GM12878 (cell line): ENCODE data around the gene SORCS2. TPM values are rescaled to one million over a fixed set of nuclear protein-coding genes. Genes with fewer than 3 reads are reported as not detected.

Experiments used
- ATAC-seq: fragments of 200-7000 bp; cut with Tn5 transposase; 3 replicates; pipeline ENCODE4 v1.9.1; 2020; ENCODE audit warnings: mild to moderate bottlenecking, moderate library complexity
- BruUV-seq: library from RNA; stranded (reverse); fragments of 400-500 nt; replicated peaks from 2 replicates; lab custom pipeline; 2021; lab: Mats Ljungman, UMichigan
- CTCF ChIA-PET: fragments of 300-600 bp; sonication (Branson Sonifier 250); formaldehyde crosslinking; extraction: SDS; loops from one replicate; lab custom pipeline; 2021; ENCODE audit warnings: inconsistent platforms; lab: Yijun Ruan, JAX
- POLR2A ChIA-PET: fragments of 350-600 bp; formaldehyde crosslinking; extraction: SDS; loops from one replicate; lab custom pipeline; 2021; ENCODE audit warnings: inconsistent platforms; lab: Charles Lee
- RAD21 ChIA-PET: fragments of 300-600 bp; sonication (Branson Sonifier 250); formaldehyde crosslinking; loops from one replicate; lab custom pipeline; 2023; ENCODE audit warnings: antibody characterized with exemption; ENCODE audit not compliant: unreplicated experiment; lab: Charles Lee
- SMC1A ChIA-PET: fragments of 300-600 bp; sonication (Branson Sonifier 250); formaldehyde crosslinking; loops from one replicate; lab custom pipeline; 2023; ENCODE audit not compliant: unreplicated experiment, uncharacterized antibody; lab: Charles Lee
- DNase-seq: peaks from one replicate; pipeline ENCODE4 v3.0.0-alpha.2; 2011; ENCODE audit warnings: low read depth, low spot score
- FAIRE-seq: peaks from 3 replicates; lab custom pipeline; 2011; peaks lifted over from hg19 to GRCh38; lab: Jason Lieb, UNC
- H2AFZ ChIP-seq: 2 replicates; pipeline ENCODE4 v1.6.0; 2011; ENCODE audit warnings: low read depth, low read length, control low read depth; ENCODE audit not compliant: control insufficient read depth
- H3K27ac ChIP-seq: 2 replicates; pipeline ENCODE4 v1.5.1; 2011; ENCODE audit warnings: control low read depth; ENCODE audit not compliant: control insufficient read depth, insufficient read depth
- H3K27me3 ChIP-seq, 2 experiments: replicated peaks in 1 of 2; 2 replicates each; pipeline versions ENCODE4 v1.6.0 to v1.6.1; 2011; ENCODE audit warnings: low read length in 1 of 2; ENCODE audit not compliant: control insufficient read depth in 2 of 2, insufficient read depth in 2 of 2
- H3K36me3 ChIP-seq, 2 experiments: 2 replicates each; pipeline ENCODE4 v1.5.1; 2011; ENCODE audit warnings: low read length in 1 of 2; ENCODE audit not compliant: control insufficient read depth in 2 of 2, insufficient read depth in 2 of 2
- H3K4me1 ChIP-seq: 2 replicates; pipeline ENCODE4 v1.6.1; 2011; ENCODE audit warnings: mild to moderate bottlenecking, low read length, moderate library complexity, mixed read lengths; ENCODE audit not compliant: control insufficient read depth, insufficient read depth
- H3K4me2 ChIP-seq: 2 replicates; pipeline ENCODE4 v1.6.0; 2011; ENCODE audit warnings: control low read depth; ENCODE audit not compliant: control insufficient read depth, insufficient read depth
- H3K4me3 ChIP-seq: fragments of 200-600 bp; sonication (generic); 2 replicates; pipeline ENCODE4 v1.5.1; 2016
- H3K79me2 ChIP-seq: 2 replicates; pipeline ENCODE4 v1.6.0; 2011; ENCODE audit warnings: low read length; ENCODE audit not compliant: control insufficient read depth, insufficient read depth
- H3K9ac ChIP-seq: 2 replicates; pipeline ENCODE4 v1.8.0; 2011; ENCODE audit warnings: low read length, control low read depth, mixed read lengths; ENCODE audit not compliant: control insufficient read depth, insufficient read depth
- H3K9me3 ChIP-seq: replicated peaks from 3 replicates; pipeline ENCODE4 v1.5.1; 2011; ENCODE audit warnings: mild to moderate bottlenecking, low read length; ENCODE audit not compliant: control insufficient read depth, insufficient read depth
- H4K20me1 ChIP-seq: 2 replicates; pipeline ENCODE4 v1.6.0; 2011; ENCODE audit not compliant: control insufficient read depth, insufficient read depth
- CREM ChIP-seq: IDR thresholded peaks from 2 replicates; pipeline ENCODE4 v1.6.1; 2014; ENCODE audit warnings: antibody characterized with exemption, low read depth
- EGR1 ChIP-seq, 2 experiments: IDR thresholded peaks; 1 replicate in 1 of 2; 2 replicates in 1 of 2; pipeline ENCODE4 v1.6.1; 2011 to 2012; ENCODE audit warnings: low read depth in 2 of 2, low read length in 2 of 2, borderline replicate concordance in 1 of 2, mild to moderate bottlenecking in 1 of 2, moderate library complexity in 1 of 2
- GATAD2B ChIP-seq: fragments of 450-650 bp; conservative IDR thresholded peaks from 2 replicates; pipeline ENCODE4 v1.6.1; 2017; ENCODE audit warnings: low read depth, mild to moderate bottlenecking, moderate library complexity
- HCFC1 ChIP-seq: fragments of 150-350 bp; IDR thresholded peaks from 2 replicates; pipeline ENCODE4 v1.6.1; 2014; ENCODE audit warnings: low read length
- MTA3 ChIP-seq: IDR thresholded peaks from 2 replicates; pipeline ENCODE4 v1.6.1; 2012; ENCODE audit warnings: low read length, inconsistent platforms, borderline replicate concordance
- MYC ChIP-seq: IDR thresholded peaks from 2 replicates; pipeline ENCODE4 v1.6.1; 2011; ENCODE audit warnings: mild to moderate bottlenecking, low read length, moderate library complexity, inconsistent platforms; ENCODE audit not compliant: insufficient read depth, insufficient replicate concordance, insufficient read length, severe bottlenecking
- NFYB ChIP-seq: IDR thresholded peaks from 2 replicates; pipeline ENCODE4 v1.6.1; 2011; ENCODE audit warnings: low read depth, mild to moderate bottlenecking, low read length, improper control_type of control experiment, moderate library complexity; ENCODE audit not compliant: insufficient read depth
- NR2C1 ChIP-seq: fragments of 450-650 bp; IDR thresholded peaks from 2 replicates; pipeline ENCODE4 v1.6.1; 2017; ENCODE audit warnings: antibody characterized with exemption, mild to moderate bottlenecking, moderate library complexity
- PAX8 ChIP-seq: fragments of 450-650 bp; IDR thresholded peaks from 2 replicates; pipeline ENCODE4 v1.6.1; 2017; ENCODE audit warnings: mild to moderate bottlenecking, moderate library complexity
- PML ChIP-seq: IDR thresholded peaks from 2 replicates; pipeline ENCODE4 v1.6.1; 2012; ENCODE audit warnings: low read length, inconsistent platforms
- POLR2A ChIP-seq: IDR thresholded peaks from 2 replicates; pipeline ENCODE4 v1.6.1; 2011; ENCODE audit warnings: low read depth, mild to moderate bottlenecking, low read length
- RELA ChIP-seq: fragments of 450-650 bp; IDR thresholded peaks from 2 replicates; pipeline ENCODE4 v1.8.0; 2014; ENCODE audit warnings: borderline replicate concordance; ENCODE audit not compliant: partially characterized antibody
- SUZ12 ChIP-seq: fragments of 200-600 bp; sonication (generic); IDR thresholded peaks from one replicate; pipeline ENCODE4 v1.6.1; 2018; ENCODE audit warnings: antibody characterized with exemption, mild to moderate bottlenecking; ENCODE audit not compliant: unreplicated experiment
- WRNIP1 ChIP-seq: IDR thresholded peaks from 2 replicates; pipeline ENCODE4 v1.6.1; 2011; ENCODE audit warnings: low read depth, low read length, improper control_type of control experiment, borderline replicate concordance
- ZBED1 ChIP-seq: IDR thresholded peaks from 2 replicates; pipeline ENCODE4 v1.6.1; 2016; ENCODE audit warnings: borderline replicate concordance
- ZNF274 ChIP-seq: IDR thresholded peaks from one replicate; pipeline ENCODE4 v1.8.0; 2011; ENCODE audit not compliant: insufficient read length, insufficient read depth
- WGBS: methylation state at CpG from one replicate; pipeline ENCODE4 v1.1.6; 2016; ENCODE audit warnings: low lambda C conversion rate; ENCODE audit not compliant: insufficient replicate concordance, insufficient coverage; ENCODE audit errors: missing lambda C conversion rate; 5-methylcytosine and 5-hydroxymethylcytosine counted together
- in situ Hi-C: fragments of 300-500 bp; cut with MboI; formaldehyde crosslinking; loops from 9 replicates; pipeline ENCODE4 v1.14.3; 2018; ENCODE audit warnings: mixed read lengths
- intact Hi-C: fragments of 100-400 bp; cut with micrococcal nuclease; formaldehyde crosslinking; loops from one replicate; pipeline ENCODE4 v1.14.2; 2022; ENCODE audit not compliant: unreplicated experiment
- polyA plus RNA-seq, 11 experiments: library from polyadenylated mRNA; depleted of rRNA in 4 of 11; unstranded in 6 of 11; stranded (reverse) in 5 of 11; fragments of >200 nt; fragmentation: Nextera tagmentation in 4 of 11; fragmentation: Illumina TruSeq in 1 of 11; extraction: Ambion mirVana in 4 of 11; extraction: Trizol in 1 of 11; gene quantifications; 1 replicate in 1 of 11; 2 replicates in 10 of 11; pipeline versions ENCODE4 v1.2.1 to v1.2.3, GENCODE V29; 2011 to 2016; ENCODE audit warnings: inconsistent platforms in 2 of 11, missing spikeins in 2 of 11, low read depth in 1 of 11
- total RNA-seq, 4 experiments: library from RNA; depleted of rRNA in 3 of 4; stranded (reverse); fragments of >200 nt in 3 of 4; fragmentation: Illumina TruSeq in 1 of 4; extraction: Trizol in 1 of 4; gene quantifications; 2 replicates each; pipeline versions ENCODE4 v1.2.1 to v1.2.3, GENCODE V29; 2013 to 2021
- TF ChIP-seq, protein P1 (sequence below): fragments of 450-650 bp; IDR thresholded peaks from 2 replicates; pipeline ENCODE4 v1.6.1; 2017; ENCODE audit warnings: borderline replicate concordance
- TF ChIP-seq, protein P2 (sequence below): fragments of 450-650 bp; formaldehyde crosslinking; IDR thresholded peaks from 2 replicates; pipeline ENCODE4 v1.5.0; 2022; ENCODE audit warnings: mild to moderate bottlenecking, missing genetic modification characterization
- TF ChIP-seq, protein P3 (sequence below): fragments of 450-650 bp; IDR thresholded peaks from 2 replicates; pipeline ENCODE4 v1.6.1; 2016; ENCODE audit warnings: mild to moderate bottlenecking

SORCS2 gene
- total and polyA plus RNA-seq, 10 of the 15 experiments (the other 5 are each of a cell fraction or from before 2014, with no cell fraction given): 0.01 to 0.15 (median 0.05) TPM; not detected in 5

DNA sequence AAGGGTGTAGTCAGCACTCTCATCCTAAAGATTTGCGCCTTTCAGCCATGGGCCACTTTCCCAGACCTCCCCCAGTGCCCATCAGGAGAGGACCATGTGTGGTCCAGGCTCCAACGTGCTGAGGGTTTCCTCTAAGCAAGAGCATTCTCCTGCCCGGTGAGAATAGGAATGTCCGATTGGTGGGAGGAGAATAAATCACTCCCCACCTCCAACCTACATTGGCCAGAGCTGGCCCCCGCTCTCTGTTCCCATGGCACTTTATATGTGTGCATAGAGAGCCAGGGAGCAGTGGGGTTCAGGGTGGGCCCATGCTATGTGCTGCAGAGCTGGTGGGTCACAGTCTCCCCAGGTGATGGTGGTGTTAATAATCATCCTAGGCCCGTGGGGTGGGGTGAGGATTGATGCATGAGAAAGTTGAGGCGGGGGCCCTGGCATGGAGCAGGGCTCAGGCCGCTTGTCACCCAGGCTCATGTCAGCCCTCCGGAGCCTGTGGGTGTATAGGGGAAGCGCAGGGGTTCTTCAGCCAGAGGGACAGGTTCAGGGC lies 6.8 kb upstream of the SORCS2 start:
- no peak for FAIRE-seq
- ChIA-PET CTCF (no interaction called here), POLR2A (no interaction called here), RAD21 (no interaction called here), SMC1A (no interaction called here)
- no peak overlapping the region for H3K4me2 ChIP-seq
- no peak for TF ChIP-seq POLR2A
- TF ChIP-seq HCFC1: no peak
- no peak for TF ChIP-seq NFYB
- no peak for TF ChIP-seq MTA3
- TF ChIP-seq, protein P1, sequence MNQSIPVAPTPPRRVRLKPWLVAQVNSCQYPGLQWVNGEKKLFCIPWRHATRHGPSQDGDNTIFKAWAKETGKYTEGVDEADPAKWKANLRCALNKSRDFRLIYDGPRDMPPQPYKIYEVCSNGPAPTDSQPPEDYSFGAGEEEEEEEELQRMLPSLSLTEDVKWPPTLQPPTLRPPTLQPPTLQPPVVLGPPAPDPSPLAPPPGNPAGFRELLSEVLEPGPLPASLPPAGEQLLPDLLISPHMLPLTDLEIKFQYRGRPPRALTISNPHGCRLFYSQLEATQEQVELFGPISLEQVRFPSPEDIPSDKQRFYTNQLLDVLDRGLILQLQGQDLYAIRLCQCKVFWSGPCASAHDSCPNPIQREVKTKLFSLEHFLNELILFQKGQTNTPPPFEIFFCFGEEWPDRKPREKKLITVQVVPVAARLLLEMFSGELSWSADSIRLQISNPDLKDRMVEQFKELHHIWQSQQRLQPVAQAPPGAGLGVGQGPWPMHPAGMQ: no peak
- TF ChIP-seq MYC: no peak
- no peak for TF ChIP-seq ZNF274
- TF ChIP-seq EGR1 (IDR thresholded peaks at IDR 0.05; ENCODE audit: borderline replicate concordance in 1 of 2, low read depth in 2 of 2, low read length in 2 of 2): no peak
- TF ChIP-seq ZBED1: no peak
- TF ChIP-seq, protein P2, sequence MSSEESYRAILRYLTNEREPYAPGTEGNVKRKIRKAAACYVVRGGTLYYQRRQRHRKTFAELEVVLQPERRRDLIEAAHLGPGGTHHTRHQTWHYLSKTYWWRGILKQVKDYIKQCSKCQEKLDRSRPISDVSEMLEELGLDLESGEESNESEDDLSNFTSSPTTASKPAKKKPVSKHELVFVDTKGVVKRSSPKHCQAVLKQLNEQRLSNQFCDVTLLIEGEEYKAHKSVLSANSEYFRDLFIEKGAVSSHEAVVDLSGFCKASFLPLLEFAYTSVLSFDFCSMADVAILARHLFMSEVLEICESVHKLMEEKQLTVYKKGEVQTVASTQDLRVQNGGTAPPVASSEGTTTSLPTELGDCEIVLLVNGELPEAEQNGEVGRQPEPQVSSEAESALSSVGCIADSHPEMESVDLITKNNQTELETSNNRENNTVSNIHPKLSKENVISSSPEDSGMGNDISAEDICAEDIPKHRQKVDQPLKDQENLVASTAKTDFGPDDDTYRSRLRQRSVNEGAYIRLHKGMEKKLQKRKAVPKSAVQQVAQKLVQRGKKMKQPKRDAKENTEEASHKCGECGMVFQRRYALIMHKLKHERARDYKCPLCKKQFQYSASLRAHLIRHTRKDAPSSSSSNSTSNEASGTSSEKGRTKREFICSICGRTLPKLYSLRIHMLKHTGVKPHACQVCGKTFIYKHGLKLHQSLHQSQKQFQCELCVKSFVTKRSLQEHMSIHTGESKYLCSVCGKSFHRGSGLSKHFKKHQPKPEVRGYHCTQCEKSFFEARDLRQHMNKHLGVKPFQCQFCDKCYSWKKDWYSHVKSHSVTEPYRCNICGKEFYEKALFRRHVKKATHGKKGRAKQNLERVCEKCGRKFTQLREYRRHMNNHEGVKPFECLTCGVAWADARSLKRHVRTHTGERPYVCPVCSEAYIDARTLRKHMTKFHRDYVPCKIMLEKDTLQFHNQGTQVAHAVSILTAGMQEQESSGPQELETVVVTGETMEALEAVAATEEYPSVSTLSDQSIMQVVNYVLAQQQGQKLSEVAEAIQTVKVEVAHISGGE: no peak
- no peak for TF ChIP-seq PML
- TF ChIP-seq RELA: no peak
- TF ChIP-seq PAX8: no peak
- no peak for TF ChIP-seq NR2C1
- TF ChIP-seq SUZ12: no peak
- no peak for TF ChIP-seq CREM
- TF ChIP-seq, protein P3, sequence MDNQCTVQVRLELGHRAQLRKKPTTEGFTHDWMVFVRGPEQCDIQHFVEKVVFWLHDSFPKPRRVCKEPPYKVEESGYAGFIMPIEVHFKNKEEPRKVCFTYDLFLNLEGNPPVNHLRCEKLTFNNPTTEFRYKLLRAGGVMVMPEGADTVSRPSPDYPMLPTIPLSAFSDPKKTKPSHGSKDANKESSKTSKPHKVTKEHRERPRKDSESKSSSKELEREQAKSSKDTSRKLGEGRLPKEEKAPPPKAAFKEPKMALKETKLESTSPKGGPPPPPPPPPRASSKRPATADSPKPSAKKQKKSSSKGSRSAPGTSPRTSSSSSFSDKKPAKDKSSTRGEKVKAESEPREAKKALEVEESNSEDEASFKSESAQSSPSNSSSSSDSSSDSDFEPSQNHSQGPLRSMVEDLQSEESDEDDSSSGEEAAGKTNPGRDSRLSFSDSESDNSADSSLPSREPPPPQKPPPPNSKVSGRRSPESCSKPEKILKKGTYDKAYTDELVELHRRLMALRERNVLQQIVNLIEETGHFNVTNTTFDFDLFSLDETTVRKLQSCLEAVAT: no peak
- TF ChIP-seq GATAD2B: no peak
- TF ChIP-seq WRNIP1: no peak
- 29% methylated on average over 10 of the region's 10 CpGs for WGBS
- H3K9ac ChIP-seq: no peak overlapping the region
- no peaks in the 10 kb centered on the region for H3K9me3 ChIP-seq
- intact Hi-C loops (loop anchor here (10.0 kb wide), 1 partner anchor 529 kb away; no protein-coding TSS in a partner anchor), in situ Hi-C loops (no loop called here)
- no peaks in the 10 kb centered on the region for H3K36me3 ChIP-seq
- H2AFZ ChIP-seq: no peak overlapping the region
- no peak for DNase-seq
- H3K79me2 ChIP-seq: no peaks in the 10 kb centered on the region
- no peak for ATAC-seq
- BruUV-seq: no TSS peak
- no peaks in the 10 kb centered on the region for H3K4me1 ChIP-seq
- H3K27me3 ChIP-seq: peaks cover 0 to 2% of the 10 kb centered on the region in 2 experiments; a peak in 2 of 4 replicates
- H4K20me1 ChIP-seq: no peaks in the 10 kb centered on the region; the same call in 1 of the 2 replicates
- H3K27ac ChIP-seq: no peak overlapping the region
- H3K4me3 ChIP-seq: no peak overlapping the region
